Mucosa of descending colon (tissue), 3 donors: ENCODE results near the gene SLC43A2. TPM values are rescaled to one million over a fixed set of nuclear protein-coding genes. Genes with fewer than 3 reads are reported as not detected.

Source experiments
- ATAC-seq: fragments of 200-7000 bp; cut with Tn5 transposase; one replicate; pipeline ENCODE4 v1.9.1; 2020; ENCODE audit warnings: mild to moderate bottlenecking, moderate library complexity
- DNase-seq, 3 donors: peaks; one replicate each; pipeline ENCODE4 v3.0.0-alpha.2; 2020
- H3K36me3 ChIP-seq: fragments of 200-600 bp; one replicate; pipeline ENCODE4 v1.8.0; 2021; ENCODE audit warnings: low read depth, mild to moderate bottlenecking
- H3K4me1 ChIP-seq: fragments of 200-600 bp; one replicate; pipeline ENCODE4 v1.8.0; 2021; ENCODE audit warnings: low read depth, mild to moderate bottlenecking
- H3K4me3 ChIP-seq: fragments of 200-600 bp; one replicate; pipeline ENCODE4 v1.8.0; 2021; ENCODE audit warnings: mild to moderate bottlenecking
- H3K9me3 ChIP-seq: fragments of 200-600 bp; one replicate; pipeline ENCODE4 v1.8.0; 2021; ENCODE audit warnings: mild to moderate bottlenecking
- CTCF ChIP-seq: fragments of 200-600 bp; IDR thresholded peaks from one replicate; pipeline ENCODE4 v1.8.0; 2022; ENCODE audit warnings: antibody characterized with exemption, mild to moderate bottlenecking
- intact Hi-C, 2 donors: fragments of 100-400 bp; cut with DNase I in 1 of 2; cut with micrococcal nuclease in 1 of 2; formaldehyde crosslinking; loops; one replicate each; pipeline versions ENCODE4 v1.11.0 to v1.11.1; 2022; cut with DNase I, micrococcal nuclease
- total RNA-seq, 3 donors: library from RNA; stranded (reverse); fragmentation: NEBNext Ultra II Directional in 2 of 3; extraction: Animal tissue kit (Norgen Biotek cat#: 25700) in 2 of 3; gene quantifications; one replicate each; pipeline versions ENCODE4 v1.2.1 to v1.2.4, GENCODE V29; 2021 to 2023
- donor health status: DM: no; HTN: no; CAD: no; lungs with moderate emphysema.
- donor health status: DM: no; HTN: no; CAD: no.
- donor health status: DM: no; HTN: yes; CAD: no.

Gene SLC43A2
- total RNA-seq, 3 donors from 2014 or later, result 12.7 to 30.8 (median 23.7) TPM

- DNase-seq, result peak in 2 of 3 donors; percentile 38 to 66
- intact Hi-C loops, result loop anchor here in 1 of 2 donors (5.0 kb wide), 1 partner anchor 50 kb away; no protein-coding TSS in a partner anchor
- Histone ChIP-seq H3K36me3 (peaks cover 3% of the 10 kb centered on the region), H3K4me1 (peaks cover 6% of the 10 kb centered on the region), H3K9me3 (no peaks in the 10 kb centered on the region), H3K4me3 (peak overlapping the region; percentile 50)
- TF ChIP-seq CTCF, result no peak
- peak; percentile 5 for ATAC-seq
Measured at GRCh38 chr17:1627182-1627981, 1.3 kb downstream of the SLC43A2 start.

DNA sequence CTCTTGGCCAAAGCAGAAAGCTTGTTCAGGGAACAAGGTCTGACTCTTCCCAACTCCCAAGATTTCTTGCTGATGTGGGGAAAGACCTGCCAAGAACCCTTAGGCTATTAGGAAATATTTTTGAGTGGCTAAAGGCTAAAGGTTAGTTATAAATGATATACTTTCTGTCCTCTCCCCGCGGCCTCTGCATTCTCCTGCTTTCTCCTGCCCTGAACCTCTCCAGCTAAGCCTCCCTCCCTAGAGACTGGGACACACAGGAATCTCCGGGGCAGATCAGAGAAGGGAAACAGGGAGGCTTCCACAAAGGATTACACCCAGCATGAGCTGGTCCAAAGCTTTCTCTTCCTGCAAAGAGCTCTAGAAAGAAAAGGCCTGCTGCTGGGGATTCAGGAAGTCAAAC lies 2.3 kb downstream of the SLC43A2 start:
- ATAC-seq (no peak), DNase-seq (no peak)
- Histone ChIP-seq H3K9me3 (no peaks in the 10 kb centered on the region), H3K4me3 (no peak overlapping the region), H3K36me3 (peaks cover 3% of the 10 kb centered on the region), H3K4me1 (peaks cover 7% of the 10 kb centered on the region)
- TF ChIP-seq CTCF, result no peak
- intact Hi-C loops, result loop anchor here in 1 of 2 donors (5.0 kb wide), 1 partner anchor 49 kb away; no protein-coding TSS in a partner anchor

DNA sequence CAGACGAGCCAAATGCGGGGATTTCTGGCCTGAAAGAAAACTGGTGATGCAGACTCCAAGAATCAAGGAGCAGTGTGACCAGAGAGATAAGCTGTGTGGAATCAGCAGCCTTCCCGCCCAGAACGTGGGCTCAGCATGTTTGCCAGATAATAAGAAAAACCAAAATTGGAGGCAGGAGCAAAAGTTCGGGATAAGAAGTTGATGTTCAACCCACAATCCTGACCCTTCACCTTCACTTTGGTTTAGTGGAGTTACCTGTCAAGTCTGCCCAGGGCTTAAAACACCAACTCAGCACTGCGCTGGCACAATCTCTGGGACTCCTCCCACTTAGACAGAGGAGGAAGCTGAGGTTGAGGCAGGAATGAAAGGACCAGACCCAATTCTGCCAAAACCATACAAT lies 3.1 kb downstream of the SLC43A2 start:
- H3K4me3 ChIP-seq, result no peak overlapping the region
- no peak for TF ChIP-seq CTCF
- H3K9me3 ChIP-seq, result no peaks in the 10 kb centered on the region
- intact Hi-C loops, result loop anchor here in 1 of 2 donors (5.0 kb wide), 1 partner anchor 48 kb away; no protein-coding TSS in a partner anchor
- no peak for ATAC-seq
- no peak for DNase-seq
- peaks cover 3% of the 10 kb centered on the region for H3K36me3 ChIP-seq
- H3K4me1 ChIP-seq, result peaks cover 14% of the 10 kb centered on the region

GRCh38 chr17:1625053-1625452 lies 3.6 kb downstream of the SLC43A2 start:
- ATAC-seq (no peak), DNase-seq (no peak)
- Histone ChIP-seq H3K4me1 (peaks cover 14% of the 10 kb centered on the region), H3K9me3 (no peaks in the 10 kb centered on the region), H3K4me3 (no peak overlapping the region), H3K36me3 (peaks cover 3% of the 10 kb centered on the region)
- TF ChIP-seq CTCF, result no peak
- intact Hi-C loops, result loop anchor here in 1 of 2 donors (5.0 kb wide), 1 partner anchor 48 kb away; no protein-coding TSS in a partner anchor

DNA sequence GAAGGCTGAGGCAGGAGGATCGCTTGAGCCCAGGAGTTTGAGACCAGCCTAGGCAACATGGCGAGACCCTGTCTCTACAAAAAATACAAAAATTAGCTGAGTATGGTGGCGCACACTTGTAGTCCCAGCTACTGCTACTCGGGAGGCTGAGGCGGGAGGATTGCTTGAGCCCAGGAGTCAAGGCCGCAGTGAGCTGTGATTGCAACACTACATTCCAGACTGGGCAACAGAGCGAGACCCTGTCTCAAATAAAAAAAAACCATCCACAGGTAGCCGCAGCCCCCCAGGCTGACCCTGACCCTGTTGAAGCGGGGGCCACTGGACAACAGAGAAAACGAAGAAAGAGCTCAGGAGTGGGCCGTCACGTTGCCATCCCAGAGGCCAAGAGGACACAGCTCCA lies 4.0 kb downstream of the SLC43A2 start:
- intact Hi-C loops, result loop anchor here in 1 of 2 donors (5.0 kb wide), 1 partner anchor 47 kb away; no protein-coding TSS in a partner anchor
- peaks cover 3% of the 10 kb centered on the region for H3K36me3 ChIP-seq
- no peak for ATAC-seq
- H3K4me3 ChIP-seq, result no peak overlapping the region
- DNase-seq, result no peak
- no peak for TF ChIP-seq CTCF
- no peaks in the 10 kb centered on the region for H3K9me3 ChIP-seq
- peaks cover 10% of the 10 kb centered on the region for H3K4me1 ChIP-seq
